GM18505 (cell line): Measurements from ENCODE around the gene PTPRD.

ENCODE experiments used
- ATAC-seq: cut with Tn5 transposase; IDR thresholded peaks from one replicate; pipeline ENCODE4 v1.9.1; 2021; ENCODE audit not compliant: unreplicated experiment
- POLR2A ChIP-seq: IDR thresholded peaks from 4 replicates; pipeline ENCODE4 v1.6.1; 2011; ENCODE audit warnings: borderline replicate concordance; ENCODE audit not compliant: insufficient read depth, insufficient read length; ENCODE audit errors: extremely low read depth

Gene PTPRD

GRCh38 chr9:9625248-9625647 is 987.6 kb downstream of the PTPRD start:
- no peak for ATAC-seq
- no peak for TF ChIP-seq POLR2A

- no peak for TF ChIP-seq POLR2A
These were observed 989.3 kb downstream of the PTPRD start for GRCh38 chr9:9623506-9623905.

GRCh38 chr9:9621355-9621940 is 991.4 kb downstream of the PTPRD start:
- ATAC-seq = no peak
- no peak for TF ChIP-seq POLR2A

More at GRCh38 chr9:9623506-9623905, 989.3 kb downstream of the PTPRD start:
- ATAC-seq = no peak

GRCh38 chr9:9620736-9621135 is 992.1 kb downstream of the PTPRD start:
- no peak for TF ChIP-seq POLR2A
- no peak for ATAC-seq

- no peak for ATAC-seq
- no peak for TF ChIP-seq POLR2A
These were observed 997.7 kb downstream of the PTPRD start for GRCh38 chr9:9615086-9615485.

- no peak for ATAC-seq
- no peak for TF ChIP-seq POLR2A
These were observed 998.2 kb downstream of the PTPRD start for GRCh38 chr9:9614607-9615006.

GRCh38 chr9:9612755-9613154 is 1000.0 kb downstream of the PTPRD start:
- no peak for ATAC-seq
- no peak for TF ChIP-seq POLR2A

GRCh38 chr9:9612270-9612669 is 1000.5 kb downstream of the PTPRD start:
- ATAC-seq = peak; percentile 71
- TF ChIP-seq POLR2A = no peak

- TF ChIP-seq POLR2A = no peak
- no peak for ATAC-seq
These were observed 1007.1 kb downstream of the PTPRD start for GRCh38 chr9:9605681-9606080.

- no peak for ATAC-seq
These were observed 1009.5 kb downstream of the PTPRD start for GRCh38 chr9:9603345-9603744.

GRCh38 chr9:9598723-9599122 is 1014.1 kb downstream of the PTPRD start:
- TF ChIP-seq POLR2A = no peak
- no peak for ATAC-seq

More at GRCh38 chr9:9603345-9603744, 1009.5 kb downstream of the PTPRD start:
- no peak for TF ChIP-seq POLR2A

GRCh38 chr9:9592104-9592503 is 1020.7 kb downstream of the PTPRD start:
- TF ChIP-seq POLR2A = no peak
- ATAC-seq = no peak

- no peak for ATAC-seq
- TF ChIP-seq POLR2A = no peak
These were observed 1026.9 kb downstream of the PTPRD start for GRCh38 chr9:9585920-9586319.

- ATAC-seq = no peak
These were observed 1038.7 kb downstream of the PTPRD start for GRCh38 chr9:9574080-9574479.

GRCh38 chr9:9565700-9566099 is 1047.1 kb downstream of the PTPRD start:
- no peak for TF ChIP-seq POLR2A
- ATAC-seq = no peak

More at GRCh38 chr9:9574080-9574479, 1038.7 kb downstream of the PTPRD start:
- no peak for TF ChIP-seq POLR2A
